ENCODE results near the gene SHROOM4. TPM values are rescaled to one million over a fixed set of nuclear protein-coding genes. Genes with fewer than 3 reads are reported as not detected.

Gene SHROOM4
- total and polyA plus RNA-seq, 2 of the 13 experiments (the other 11 are each of a cell fraction or from before 2014, with no cell fraction given), result 0.08 to 0.18 TPM

- TF ChIP-seq KIAA2018 (CRISPR knock-in tag; IDR thresholded peaks at IDR 0.05; ENCODE audit: borderline replicate concordance) (no peak), ZBTB1 (CRISPR knock-in tag; IDR thresholded peaks at IDR 0.05; ENCODE audit: borderline replicate concordance) (no peak)
- TF ChIP-seq, protein P1, sequence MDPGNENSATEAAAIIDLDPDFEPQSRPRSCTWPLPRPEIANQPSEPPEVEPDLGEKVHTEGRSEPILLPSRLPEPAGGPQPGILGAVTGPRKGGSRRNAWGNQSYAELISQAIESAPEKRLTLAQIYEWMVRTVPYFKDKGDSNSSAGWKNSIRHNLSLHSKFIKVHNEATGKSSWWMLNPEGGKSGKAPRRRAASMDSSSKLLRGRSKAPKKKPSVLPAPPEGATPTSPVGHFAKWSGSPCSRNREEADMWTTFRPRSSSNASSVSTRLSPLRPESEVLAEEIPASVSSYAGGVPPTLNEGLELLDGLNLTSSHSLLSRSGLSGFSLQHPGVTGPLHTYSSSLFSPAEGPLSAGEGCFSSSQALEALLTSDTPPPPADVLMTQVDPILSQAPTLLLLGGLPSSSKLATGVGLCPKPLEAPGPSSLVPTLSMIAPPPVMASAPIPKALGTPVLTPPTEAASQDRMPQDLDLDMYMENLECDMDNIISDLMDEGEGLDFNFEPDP (CRISPR knock-in tag; conservative IDR thresholded peaks at IDR 0.05), result no peak
These were observed 113.1 kb downstream of the SHROOM4 start (continued) for GRCh38 chrX:50700921-50701320.

All from HepG2 (cell line).